Spleen (tissue), 11 donors: ENCODE results near the gene PSMD2. TPM values are rescaled to one million over a fixed set of nuclear protein-coding genes. Genes with fewer than 3 reads are reported as not detected.

Experiments
- DNase-seq: peaks from one replicate; pipeline ENCODE4 v3.0.0-alpha.2; 2020
- H3K27ac ChIP-seq, 8 donors: fragments of 200-600 bp; sonication (generic) in 7 of 8; 1 replicate in 4 of 8; 2 replicates in 4 of 8; pipeline versions ENCODE4 v1.5.0 to v1.8.0; 2016 to 2021; ENCODE audit warnings: inconsistent platforms in 4 of 8, mild to moderate bottlenecking in 4 of 8, moderate library complexity in 1 of 8
- H3K27me3 ChIP-seq, 7 donors: fragments of 200-600 bp; sonication (generic) in 6 of 7; replicated peaks in 1 of 7; 1 replicate in 4 of 7; 2 replicates in 3 of 7; pipeline versions ENCODE4 v1.5.0 to v1.8.0; 2016 to 2021; ENCODE audit warnings: inconsistent platforms in 3 of 7, mild to moderate bottlenecking in 1 of 7
- H3K36me3 ChIP-seq, 6 donors: fragments of 200-600 bp; sonication (generic) in 5 of 6; 1 replicate in 4 of 6; 2 replicates in 2 of 6; pipeline versions ENCODE4 v1.5.0 to v1.8.0; 2016 to 2021; ENCODE audit warnings: inconsistent platforms in 2 of 6
- H3K4me1 ChIP-seq, 6 donors: fragments of 200-600 bp; sonication (generic) in 5 of 6; 1 replicate in 3 of 6; 2 replicates in 3 of 6; pipeline versions ENCODE4 v1.5.0 to v1.8.0; 2016 to 2021; ENCODE audit warnings: inconsistent platforms in 3 of 6
- H3K4me3 ChIP-seq, 8 donors: fragments of 200-600 bp; sonication (generic) in 7 of 8; 1 replicate in 4 of 8; 2 replicates in 4 of 8; pipeline versions ENCODE4 v1.5.0 to v1.8.0; 2016 to 2021; ENCODE audit warnings: inconsistent platforms in 4 of 8, mild to moderate bottlenecking in 4 of 8, moderate library complexity in 2 of 8
- H3K9me3 ChIP-seq, 8 donors: fragments of 200-600 bp; sonication (generic) in 7 of 8; 1 replicate in 4 of 8; 2 replicates in 4 of 8; pipeline versions ENCODE4 v1.5.0 to v1.8.0; 2016 to 2021; ENCODE audit warnings: inconsistent platforms in 4 of 8
- POLR2A ChIP-seq, 3 donors: fragments of 450-650 bp; IDR thresholded peaks; one replicate each; pipeline ENCODE4 v1.5.1; 2017; ENCODE audit warnings: antibody characterized with exemption in 3 of 3, mild to moderate bottlenecking in 1 of 3
- POLR2AphosphoS5 ChIP-seq, 3 donors: sonication (generic); formaldehyde crosslinking; IDR thresholded peaks; one replicate each; pipeline ENCODE4 v1.5.1; 2017; ENCODE audit warnings: antibody characterized with exemption in 3 of 3
- WGBS, 5 donors: extraction: QIAGEN DNeasy Blood & Tissue Kit in 3 of 5; methylation state at CpG; one replicate each; pipeline versions ENCODE4 v1.1.5 to v1.1.7; 2013 to 2018; 5-methylcytosine and 5-hydroxymethylcytosine counted together
- intact Hi-C: fragments of 100-400 bp; cut with DNase I; formaldehyde crosslinking; loops from one replicate; pipeline ENCODE4 v1.15.0; 2023; ENCODE audit warnings: low total_unique reads
- polyA plus RNA-seq, 3 donors: library from polyadenylated mRNA; stranded (reverse); fragments of 200-250 nt; gene quantifications; one replicate each; pipeline ENCODE4 v1.2.1, GENCODE V29; 2013
- total RNA-seq, 7 donors: library from RNA; depleted of rRNA in 3 of 7; stranded (reverse); fragments of >200 nt in 3 of 7; fragmentation: NEBNext Ultra II Directional in 4 of 7; extraction: Animal tissue kit (Norgen Biotek cat#: 25700) in 4 of 7; gene quantifications; one replicate each; pipeline versions ENCODE4 v1.1.0 to v1.2.1, GENCODE V29; 2016 to 2021
- TF ChIP-seq, protein P1 (sequence below), 11 experiments: fragments of 200-600 bp in 7 of 11; fragments of 450-650 bp in 4 of 11; sonication (generic) in 4 of 11; IDR thresholded peaks in 8 of 11; conservative IDR thresholded peaks in 3 of 11; 1 replicate in 7 of 11; 2 replicates in 4 of 11; pipeline versions ENCODE4 v1.4.0 to v1.8.0; 2016 to 2021; ENCODE audit warnings: antibody characterized with exemption in 11 of 11, inconsistent platforms in 4 of 11, mild to moderate bottlenecking in 1 of 11
- donor health status: healthy with polysubstance abuse.
- donor health status: DM: no; HTN: no; CAD: no; lungs with moderate emphysema.
- donor health status: DM: no; HTN: no; CAD: no.
- donor health status: Bipolar disorder and iron deficiency.
- donor health status: healthy.
- donor health status: DM: no; HTN: no; CAD: no.
- donor health status: DM: yes; HTN: yes; CAD: no.

PSMD2 gene
- total and polyA plus RNA-seq, 10 donors, result 53.8 to 191 (median 135) TPM

DNA sequence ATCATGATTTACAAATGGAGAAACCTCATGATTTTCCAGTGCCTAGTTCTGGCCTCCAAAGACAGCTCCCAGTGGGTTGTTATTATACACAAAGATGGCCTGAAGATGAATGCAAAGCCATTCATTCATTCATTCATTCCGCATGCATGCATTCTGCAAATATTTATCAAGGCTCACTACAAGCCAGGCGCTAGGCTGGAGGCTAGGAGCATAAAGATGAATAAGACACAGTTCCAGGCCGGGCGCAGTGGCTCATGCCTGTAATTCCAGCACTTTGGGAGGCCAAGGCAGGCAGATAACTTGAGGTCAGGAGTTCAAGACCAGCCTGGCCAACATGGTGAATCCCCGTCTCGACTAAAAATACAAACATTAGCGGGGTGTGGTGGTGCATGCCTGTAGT lies 2.4 kb upstream of the PSMD2 start:
- H3K4me3 ChIP-seq, result no peak overlapping the region
- no peak overlapping the region for H3K27ac ChIP-seq
- intact Hi-C loops, result no loop called here
- TF ChIP-seq POLR2AphosphoS5 (IDR thresholded peaks at IDR 0.05) (no peak), POLR2A (IDR thresholded peaks at IDR 0.05) (no peak)
- TF ChIP-seq, protein P1, sequence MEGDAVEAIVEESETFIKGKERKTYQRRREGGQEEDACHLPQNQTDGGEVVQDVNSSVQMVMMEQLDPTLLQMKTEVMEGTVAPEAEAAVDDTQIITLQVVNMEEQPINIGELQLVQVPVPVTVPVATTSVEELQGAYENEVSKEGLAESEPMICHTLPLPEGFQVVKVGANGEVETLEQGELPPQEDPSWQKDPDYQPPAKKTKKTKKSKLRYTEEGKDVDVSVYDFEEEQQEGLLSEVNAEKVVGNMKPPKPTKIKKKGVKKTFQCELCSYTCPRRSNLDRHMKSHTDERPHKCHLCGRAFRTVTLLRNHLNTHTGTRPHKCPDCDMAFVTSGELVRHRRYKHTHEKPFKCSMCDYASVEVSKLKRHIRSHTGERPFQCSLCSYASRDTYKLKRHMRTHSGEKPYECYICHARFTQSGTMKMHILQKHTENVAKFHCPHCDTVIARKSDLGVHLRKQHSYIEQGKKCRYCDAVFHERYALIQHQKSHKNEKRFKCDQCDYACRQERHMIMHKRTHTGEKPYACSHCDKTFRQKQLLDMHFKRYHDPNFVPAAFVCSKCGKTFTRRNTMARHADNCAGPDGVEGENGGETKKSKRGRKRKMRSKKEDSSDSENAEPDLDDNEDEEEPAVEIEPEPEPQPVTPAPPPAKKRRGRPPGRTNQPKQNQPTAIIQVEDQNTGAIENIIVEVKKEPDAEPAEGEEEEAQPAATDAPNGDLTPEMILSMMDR (IDR thresholded peaks at IDR 0.05 in 8 of 11, conservative IDR thresholded peaks at IDR 0.05 in 3 of 11), result no peak
- no peaks in the 10 kb centered on the region for H3K9me3 ChIP-seq
- peaks cover 0 to 17% (median 13%) of the 10 kb centered on the region in 6 donors for H3K36me3 ChIP-seq
- peak; percentile 48 for DNase-seq
- H3K4me1 ChIP-seq, result peaks cover 14 to 32% (median 26%) of the 10 kb centered on the region in 6 donors
- peaks cover 0 to 5% (median 0%) of the 10 kb centered on the region in 7 donors for H3K27me3 ChIP-seq
- 77 to 92% (median 79%) methylated on average over 7 of the region's 7 CpGs for WGBS, 5 donors

DNA sequence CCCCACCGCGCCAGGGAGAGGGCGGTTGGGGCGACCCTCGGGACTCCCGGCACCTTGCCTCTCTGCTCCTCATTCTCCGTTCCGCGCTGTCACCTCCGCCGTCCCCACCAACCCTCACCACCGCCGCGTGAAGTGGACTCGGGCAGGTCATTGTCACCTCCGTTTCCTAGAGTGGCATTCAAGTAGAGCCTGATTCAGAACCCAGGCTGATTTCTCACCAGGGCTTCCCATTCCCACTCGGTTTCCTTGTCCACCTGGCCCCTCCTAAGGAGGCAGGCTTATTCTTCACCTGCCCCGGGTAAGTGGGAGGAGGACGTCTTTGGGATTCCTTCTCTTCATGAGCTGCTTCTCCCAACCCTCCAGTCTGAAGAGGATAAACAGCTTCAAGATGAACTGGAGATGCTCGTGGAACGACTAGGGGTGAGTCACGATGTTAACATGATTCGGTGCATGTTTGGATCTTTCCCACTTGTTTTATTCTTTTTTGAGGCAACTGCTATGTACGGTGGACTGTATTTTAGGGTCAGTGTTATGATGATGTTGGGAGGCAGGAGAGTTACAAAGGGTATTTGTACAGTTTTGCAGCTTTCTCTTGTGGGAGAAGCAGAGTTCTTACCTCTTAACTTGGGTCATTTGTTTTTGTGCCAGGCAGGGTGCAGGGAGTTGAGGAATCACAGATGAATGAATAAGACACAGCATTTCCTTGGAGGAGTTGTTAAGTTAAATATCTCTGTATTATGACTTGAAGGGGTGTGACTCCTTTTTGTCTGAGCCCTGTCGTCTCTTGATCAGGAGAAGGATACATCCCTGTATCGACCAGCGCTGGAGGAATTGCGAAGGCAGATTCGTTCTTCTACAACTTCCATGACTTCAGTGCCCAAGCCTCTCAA lies 692 bp downstream of the PSMD2 start:
- Histone ChIP-seq H3K27me3 (no peaks in the 10 kb centered on the region), H3K9me3 (no peaks in the 10 kb centered on the region), H3K27ac (peak overlapping the region; percentile 24 to 92 (median 84)), H3K36me3 (peaks cover 12 to 48% (median 44%) of the 10 kb centered on the region in 6 donors), H3K4me3 (peak overlapping the region; percentile 58 to 99 (median 88)), H3K4me1 (peaks cover 14 to 41% (median 26%) of the 10 kb centered on the region in 6 donors)
- 19 to 21% (median 20%) methylated on average over 26 to 29 of the region's 29 CpGs for WGBS, 5 donors
- no peak for DNase-seq
- no peak for TF ChIP-seq POLR2AphosphoS5 (IDR thresholded peaks at IDR 0.05)
- no peak for TF ChIP-seq POLR2A (IDR thresholded peaks at IDR 0.05)
- TF ChIP-seq, protein P1 (IDR thresholded peaks at IDR 0.05 in 8 of 11, conservative IDR thresholded peaks at IDR 0.05 in 3 of 11), result no peak
- intact Hi-C loops, result no loop called here

DNA sequence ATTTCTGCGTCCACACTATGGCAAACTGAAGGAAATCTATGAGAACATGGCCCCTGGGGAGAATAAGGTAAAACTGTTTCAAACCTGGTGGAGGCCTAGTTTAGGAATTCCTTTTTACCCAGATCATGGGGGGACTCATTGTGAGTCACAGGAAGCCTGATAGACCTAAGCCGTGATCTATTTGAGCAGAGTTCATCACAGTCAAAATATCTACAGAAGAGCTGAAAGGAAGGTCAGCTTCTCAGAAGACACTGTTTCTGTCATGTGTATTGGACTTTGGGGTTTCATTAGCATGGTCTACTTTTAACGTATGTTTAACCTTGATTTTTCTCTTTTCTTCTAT lies 1.3 kb downstream of the PSMD2 start:
- H3K4me3 ChIP-seq, result peak overlapping the region in 4 of 8 donors; percentile 75 to 99 (median 91)
- H3K4me1 ChIP-seq, result peaks cover 14 to 41% (median 26%) of the 10 kb centered on the region in 6 donors
- no peak overlapping the region for H3K27ac ChIP-seq
- no peaks in the 10 kb centered on the region for H3K9me3 ChIP-seq
- 68 to 83% (median 77%) methylated on average over 3 of the region's 3 CpGs for WGBS, 5 donors
- intact Hi-C loops, result no loop called here
- H3K27me3 ChIP-seq, result no peaks in the 10 kb centered on the region
- DNase-seq, result no peak
- peaks cover 12 to 55% (median 50%) of the 10 kb centered on the region in 6 donors for H3K36me3 ChIP-seq
- TF ChIP-seq, protein P1 (IDR thresholded peaks at IDR 0.05 in 8 of 11, conservative IDR thresholded peaks at IDR 0.05 in 3 of 11), result no peak

DNA sequence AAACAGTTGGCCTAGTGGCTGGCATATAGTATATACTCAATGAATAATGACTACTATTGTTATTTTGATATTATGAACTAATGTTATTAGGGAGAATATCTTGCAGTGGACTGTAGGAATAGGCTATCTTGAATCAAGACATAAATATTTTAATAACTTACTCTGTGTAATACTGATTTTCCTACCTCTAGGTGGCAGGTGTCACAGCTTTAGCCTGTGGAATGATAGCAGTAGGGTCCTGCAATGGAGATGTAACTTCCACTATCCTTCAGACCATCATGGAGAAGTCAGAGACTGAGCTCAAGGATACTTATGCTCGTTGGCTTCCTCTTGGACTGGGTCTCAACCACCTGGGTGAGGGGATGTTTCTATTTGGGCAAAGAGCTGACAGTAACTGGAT lies 6.5 kb downstream of the PSMD2 start:
- DNase-seq, result no peak
- intact Hi-C loops, result no loop called here
- Histone ChIP-seq H3K36me3 (peaks cover 22 to 98% (median 87%) of the 10 kb centered on the region in 6 donors), H3K9me3 (no peaks in the 10 kb centered on the region), H3K27me3 (no peaks in the 10 kb centered on the region), H3K4me1 (peaks cover 3 to 20% (median 6%) of the 10 kb centered on the region in 6 donors), H3K4me3 (no peak overlapping the region), H3K27ac (no peak overlapping the region)
- 36 to 63% (median 61%) methylated on average over 1 of the region's 1 CpG; no CpG with 5 or more reads in 1 of the 5 donors for WGBS, 5 donors
- TF ChIP-seq, protein P1 (IDR thresholded peaks at IDR 0.05 in 8 of 11, conservative IDR thresholded peaks at IDR 0.05 in 3 of 11), result peak in 2 of 11 experiments; percentile 6 to 25
- no peak for TF ChIP-seq POLR2A (IDR thresholded peaks at IDR 0.05)
